IPS-18c (cell line): ENCODE results near the gene SLC46A3.
A peak's percentile ranks its signal among the peaks of the same experiment; 100 is the strongest.
"Not testable (repeated sequence)": the region's sequence is repeated elsewhere in the genome, so short reads cannot be mapped to it uniquely, and the experiment has no call there.

ENCODE experiments used
- H3K4me3 ChIP-seq: 2 replicates; pipeline ENCODE4 v1.7.0; 2013; ENCODE audit warnings: low read depth, mild to moderate bottlenecking, low read length, moderate library complexity; ENCODE audit not compliant: insufficient read depth
- H3K9me3 ChIP-seq: one replicate; pipeline ENCODE4 v1.6.1; 2013; ENCODE audit warnings: mild to moderate bottlenecking, low read length, moderate library complexity; ENCODE audit not compliant: control insufficient read depth, insufficient read depth

The SLC46A3 gene

GRCh38 chr13:28704919-28705318 is 13.9 kb downstream of the SLC46A3 start:
- H3K9me3 ChIP-seq: no peaks in the 10 kb centered on the region
- H3K4me3 ChIP-seq: no peak overlapping the region

GRCh38 chr13:28704282-28704681 is 14.5 kb downstream of the SLC46A3 start:
- no peaks in the 10 kb centered on the region for H3K9me3 ChIP-seq
- no peak overlapping the region for H3K4me3 ChIP-seq

- no peak overlapping the region for H3K4me3 ChIP-seq
- no peaks in the 10 kb centered on the region for H3K9me3 ChIP-seq
Measured at GRCh38 chr13:28699246-28699645, 19.5 kb downstream of the SLC46A3 start.

DNA sequence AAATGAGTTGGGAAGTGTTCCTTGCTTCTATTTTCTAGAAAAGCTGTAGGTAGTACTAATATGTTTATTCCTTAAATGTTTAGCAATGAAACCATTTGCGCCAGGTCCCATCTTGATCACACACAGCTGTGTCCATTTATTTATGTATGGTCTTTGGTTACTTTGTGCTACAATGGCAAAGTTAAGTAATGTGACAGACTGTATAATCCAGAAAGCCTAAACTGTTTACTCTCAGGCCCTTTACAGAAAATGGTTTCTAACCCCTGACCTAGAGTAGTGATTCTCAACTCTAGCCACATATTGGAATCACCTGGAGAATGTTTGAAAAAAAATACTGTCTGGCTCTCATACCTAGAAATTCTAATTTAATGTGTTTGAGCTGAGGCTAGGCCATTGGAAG is 21.3 kb downstream of the SLC46A3 start:
- Histone ChIP-seq H3K9me3 (no peaks in the 10 kb centered on the region), H3K4me3 (no peak overlapping the region)

- not testable (repeated sequence) for H3K9me3 ChIP-seq
- peak overlapping the region; percentile 51 for H3K4me3 ChIP-seq
Measured at GRCh38 chr13:28693605-28694491, 24.9 kb downstream of the SLC46A3 start.

- Histone ChIP-seq H3K9me3 (no peaks in the 10 kb centered on the region), H3K4me3 (no peak overlapping the region)
Measured at GRCh38 chr13:28685892-28686291, 32.9 kb downstream of the SLC46A3 start.

DNA sequence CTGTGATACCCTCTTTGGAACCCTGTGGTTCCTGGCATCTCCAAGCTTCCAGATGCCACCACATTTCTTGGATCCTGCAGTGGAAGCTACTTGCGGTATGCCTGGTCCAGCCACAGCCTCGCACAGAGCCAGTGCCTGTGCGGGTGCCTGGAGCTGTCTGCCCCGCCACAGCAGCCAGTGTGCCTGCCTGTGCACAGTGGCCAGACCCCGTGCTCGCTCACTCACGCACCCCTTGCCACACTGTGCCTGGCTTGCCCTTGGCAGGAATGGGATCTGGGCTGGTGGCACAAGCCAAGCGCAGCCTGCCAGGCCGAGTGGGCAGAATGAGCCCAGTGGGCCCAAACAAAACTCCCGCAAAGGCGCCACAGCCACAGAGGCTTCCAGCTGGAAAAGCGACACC is 33.7 kb downstream of the SLC46A3 start:
- Histone ChIP-seq H3K4me3 (no peak overlapping the region), H3K9me3 (no peaks in the 10 kb centered on the region)

DNA sequence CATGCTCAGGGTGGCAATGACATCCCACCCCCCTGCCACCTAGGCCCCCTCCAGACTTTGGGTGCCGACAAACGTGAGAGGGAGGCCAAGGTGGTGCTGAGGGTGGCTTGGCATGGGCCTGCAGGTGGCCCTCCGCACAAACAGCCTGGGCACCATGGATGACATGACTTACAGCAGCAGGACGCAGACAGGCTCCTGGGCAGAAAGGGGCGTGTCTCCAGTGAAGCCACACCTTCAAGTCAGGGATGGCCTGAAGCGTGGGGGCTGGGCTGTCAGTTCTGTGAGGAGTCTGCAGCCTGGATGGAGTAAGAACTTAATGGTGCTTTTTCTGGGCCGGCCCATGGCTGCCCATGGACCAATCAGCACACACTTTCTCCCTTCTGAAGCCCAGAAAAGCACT is 34.5 kb downstream of the SLC46A3 start:
- Histone ChIP-seq H3K4me3 (no peak overlapping the region), H3K9me3 (no peaks in the 10 kb centered on the region)

DNA sequence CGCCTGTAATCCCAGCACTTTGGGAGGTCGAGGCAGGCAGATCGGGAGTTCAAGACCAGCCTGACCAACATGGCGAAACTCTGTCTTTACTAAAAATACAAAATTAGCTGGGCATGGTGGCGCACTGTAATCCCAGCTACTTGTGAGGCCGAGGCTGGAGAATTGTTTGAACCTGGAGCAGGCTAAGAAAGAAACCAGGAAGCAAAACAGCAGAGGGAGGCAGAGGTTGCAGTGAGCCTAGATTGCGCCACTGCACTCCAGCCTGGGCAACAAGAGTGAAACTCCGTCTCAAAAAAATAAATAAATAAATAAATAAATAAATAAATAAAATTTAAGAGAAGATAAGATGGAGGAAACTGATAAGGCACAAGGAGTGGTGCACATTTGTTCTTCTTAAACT is 35.6 kb downstream of the SLC46A3 start:
- H3K9me3 ChIP-seq, H3K4me3 ChIP-seq: not testable (repeated sequence)

GRCh38 chr13:28680541-28680940 is 38.2 kb downstream of the SLC46A3 start:
- H3K4me3 ChIP-seq: no peak overlapping the region
- no peaks in the 10 kb centered on the region for H3K9me3 ChIP-seq

DNA sequence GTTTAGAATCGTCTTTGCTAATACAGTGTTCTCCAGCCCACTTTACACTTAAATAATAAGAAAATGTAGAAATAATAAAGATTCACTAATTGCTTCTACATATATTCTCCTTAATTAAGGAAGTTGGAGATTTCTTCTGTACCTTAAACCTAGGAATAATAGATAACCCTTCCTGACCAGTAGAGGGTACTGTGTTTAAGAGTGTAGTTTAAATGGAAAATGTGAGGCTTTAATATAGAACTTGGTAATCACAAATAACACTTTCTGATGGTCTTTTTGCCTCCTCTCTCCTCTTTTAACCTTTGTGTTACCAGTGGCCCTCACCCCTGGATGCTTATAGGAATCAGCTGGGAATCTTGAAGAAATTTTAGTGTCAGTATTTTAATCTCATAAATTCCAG is 39.1 kb downstream of the SLC46A3 start:
- H3K9me3 ChIP-seq: no peaks in the 10 kb centered on the region
- H3K4me3 ChIP-seq: no peak overlapping the region

DNA sequence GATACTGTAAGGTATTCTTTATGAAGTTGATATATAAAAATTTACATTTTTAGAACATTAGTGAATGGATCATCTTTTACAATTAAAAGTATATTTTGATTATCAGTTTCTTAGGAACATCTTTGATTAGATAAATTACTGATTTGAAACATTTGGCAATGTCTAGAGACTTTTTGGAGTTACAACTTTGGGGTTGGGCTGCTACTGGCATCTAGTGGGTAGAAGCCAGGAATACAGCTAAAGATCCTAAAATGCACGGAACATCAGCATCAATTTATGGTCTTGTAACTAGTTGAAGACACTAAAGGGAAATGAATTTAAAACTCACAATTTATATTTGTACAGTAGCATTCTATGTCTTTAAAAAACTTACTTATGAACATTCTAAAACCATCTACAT is 40.0 kb downstream of the SLC46A3 start:
- Histone ChIP-seq H3K4me3 (no peak overlapping the region), H3K9me3 (no peaks in the 10 kb centered on the region)

DNA sequence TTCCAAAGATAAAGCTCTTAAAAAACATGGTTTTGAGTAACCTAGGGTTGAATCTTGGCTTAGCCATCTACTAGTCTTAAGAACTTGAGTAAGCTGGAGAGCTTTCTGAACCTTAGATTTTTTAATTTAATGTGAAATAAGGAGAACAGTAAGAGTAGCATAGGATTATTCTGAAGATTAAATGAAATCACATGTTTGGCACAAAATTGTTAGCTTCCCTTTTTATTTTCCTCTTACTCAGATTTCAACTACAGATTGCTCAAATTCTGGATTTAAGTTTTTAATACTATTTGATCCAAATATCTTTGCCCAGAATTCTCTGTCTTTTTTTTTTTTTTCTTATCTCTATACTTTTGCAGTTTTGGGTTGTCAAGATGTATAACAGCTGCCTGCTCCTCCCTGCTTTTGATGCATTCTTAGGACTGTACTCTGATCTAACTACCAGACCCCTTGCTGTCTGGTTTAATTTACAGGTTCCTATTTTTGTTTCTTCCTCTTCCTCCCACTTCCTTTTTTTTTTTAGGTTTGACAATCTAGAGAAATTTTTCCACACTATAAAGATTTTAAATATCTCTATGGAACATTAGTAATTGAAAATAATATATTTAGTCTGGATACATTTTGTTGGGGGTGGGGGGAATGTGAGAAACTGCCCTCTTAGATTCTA is 47.5 kb downstream of the SLC46A3 start:
- peaks cover 2% of the 10 kb centered on the region for H3K9me3 ChIP-seq

DNA sequence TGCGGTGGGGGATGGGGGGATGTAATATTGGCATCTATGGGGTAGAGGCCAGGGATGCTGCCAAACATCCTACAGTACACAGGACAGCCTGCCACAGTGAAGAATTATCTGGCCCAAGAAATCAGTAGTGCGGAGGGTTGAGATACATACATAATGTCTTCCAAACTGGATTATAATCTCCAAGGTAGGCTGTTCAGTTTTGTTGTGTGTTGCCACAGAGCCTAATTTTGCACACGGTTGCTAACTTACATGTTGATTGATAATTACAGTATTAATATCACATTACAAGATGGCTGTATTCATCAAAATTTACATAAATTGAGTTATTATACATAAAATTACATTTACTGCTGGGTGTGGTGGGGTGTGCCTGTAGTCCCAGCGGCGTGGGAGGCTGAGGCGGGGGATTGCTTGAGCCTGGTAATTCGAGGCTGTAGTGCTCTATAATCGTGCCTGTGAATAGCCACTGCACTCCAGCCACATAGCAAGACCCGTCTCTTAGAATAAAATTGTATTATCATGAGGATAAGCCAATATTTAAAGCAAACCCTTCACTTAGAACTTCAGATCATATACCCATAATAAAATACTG is 51.8 kb downstream of the SLC46A3 start:
- no peak overlapping the region for H3K4me3 ChIP-seq
- H3K9me3 ChIP-seq: peaks cover 2% of the 10 kb centered on the region

More for the DNA sequence above, 47.5 kb downstream of the SLC46A3 start:
- no peak overlapping the region for H3K4me3 ChIP-seq

GRCh38 chr13:28659621-28659970 is 59.2 kb downstream of the SLC46A3 start:
- Histone ChIP-seq H3K4me3 (peak overlapping the region; percentile 93), H3K9me3 (no peaks in the 10 kb centered on the region)

DNA sequence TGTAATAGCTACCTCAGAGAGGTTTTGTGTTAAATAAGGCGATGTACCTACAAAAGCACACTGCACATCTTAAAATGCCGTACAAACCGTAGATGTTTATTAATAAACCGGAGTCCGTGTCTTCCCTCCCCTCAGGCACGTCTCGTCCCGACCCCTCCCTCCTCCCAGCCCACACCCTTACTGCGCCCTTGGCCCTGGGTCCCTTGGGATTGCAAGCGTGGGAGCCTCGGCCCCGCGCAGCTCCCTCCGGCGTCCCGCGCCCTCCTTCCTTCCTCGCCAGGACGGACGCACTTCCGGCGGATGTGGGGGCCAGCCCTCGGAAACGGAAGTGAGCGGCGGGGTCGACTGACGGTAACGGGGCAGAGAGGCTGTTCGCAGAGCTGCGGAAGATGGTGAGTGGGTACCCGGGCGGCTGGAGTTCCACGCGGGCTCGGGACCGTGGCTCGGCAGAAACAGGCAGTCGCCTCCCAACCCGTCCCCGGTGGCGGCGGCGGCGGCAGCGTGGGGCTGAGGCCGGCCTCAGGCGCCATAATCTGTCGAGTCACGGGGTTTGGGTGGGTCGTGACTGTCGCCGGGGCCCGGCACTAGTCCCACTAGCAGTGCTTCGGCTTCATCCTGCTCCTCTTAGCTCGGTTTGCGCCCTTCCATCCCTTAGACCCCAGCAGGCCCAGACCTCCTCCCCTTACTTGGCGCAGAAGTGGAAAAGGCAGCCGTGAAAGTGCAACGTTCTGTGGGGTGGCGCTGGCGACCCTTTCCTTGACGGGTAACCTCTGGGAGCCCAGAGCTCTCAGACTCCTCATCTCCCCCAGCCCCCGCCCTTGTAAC is 59.8 kb downstream of the SLC46A3 start, which contains the start of gene POMP:
Gene POMP, plus strand, starts transcription at position 335 of the 825 bp plus-strand sequence. Its CDS starts 55 bp downstream, at position 390.
- H3K9me3 ChIP-seq: no peaks in the 10 kb centered on the region
- peak within 1 kb of the TSS; percentile 93 for H3K4me3 ChIP-seq

- no peaks in the 10 kb centered on the region for H3K9me3 ChIP-seq
- H3K4me3 ChIP-seq: peak overlapping the region; percentile 93
Measured at GRCh38 chr13:28658539-28658795, 60.3 kb downstream of the SLC46A3 start.
